ENCODE measurements around the gene CGNL1. TPM values are rescaled to one million over a fixed set of nuclear protein-coding genes. Genes with fewer than 3 reads are reported as not detected.

CGNL1 gene
- total RNA-seq, 1 experiment from 2014 or later: 1.3 TPM

GRCh38 chr15:57386976-57387375 lies 10.7 kb downstream of the CGNL1 start:
- no peak for DNase-seq (ENCODE audit: low read depth)

- no peak for DNase-seq (ENCODE audit: low read depth)
These were observed 11.3 kb downstream of the CGNL1 start for GRCh38 chr15:57387564-57388076.

GRCh38 chr15:57388464-57388863 lies 12.2 kb downstream of the CGNL1 start:
- DNase-seq (ENCODE audit: low read depth): no peak

GRCh38 chr15:57389991-57390390 lies 13.7 kb downstream of the CGNL1 start:
- no peak for DNase-seq (ENCODE audit: low read depth)

GRCh38 chr15:57390583-57390982 lies 14.3 kb downstream of the CGNL1 start:
- DNase-seq (ENCODE audit: low read depth): no peak

GRCh38 chr15:57391537-57391936 lies 15.2 kb downstream of the CGNL1 start:
- DNase-seq (ENCODE audit: low read depth): no peak

- no peak for DNase-seq (ENCODE audit: low read depth)
These were observed 16.8 kb downstream of the CGNL1 start for GRCh38 chr15:57393061-57393460.

- DNase-seq (ENCODE audit: low read depth): peak; percentile 94
These were observed 19.0 kb downstream of the CGNL1 start for GRCh38 chr15:57395292-57395691.

- DNase-seq (ENCODE audit: low read depth): no peak
These were observed 22.0 kb downstream of the CGNL1 start for GRCh38 chr15:57398336-57398735.

GRCh38 chr15:57401546-57401945 lies 25.2 kb downstream of the CGNL1 start:
- DNase-seq (ENCODE audit: low read depth): peak; percentile 69

- DNase-seq (ENCODE audit: low read depth): no peak
These were observed 26.7 kb downstream of the CGNL1 start for GRCh38 chr15:57403017-57403416.

- DNase-seq (ENCODE audit: low read depth): no peak
These were observed 27.4 kb downstream of the CGNL1 start for GRCh38 chr15:57403566-57404325.

GRCh38 chr15:57405133-57405532 lies 28.8 kb downstream of the CGNL1 start:
- DNase-seq (ENCODE audit: low read depth): no peak

GRCh38 chr15:57406062-57406772 lies 29.9 kb downstream of the CGNL1 start:
- no peak for DNase-seq (ENCODE audit: low read depth)

GRCh38 chr15:57410373-57410772 lies 34.1 kb downstream of the CGNL1 start:
- DNase-seq (ENCODE audit: low read depth): no peak

- no peak for DNase-seq (ENCODE audit: low read depth)
These were observed 35.9 kb downstream of the CGNL1 start for GRCh38 chr15:57411945-57412768.

- no peak for DNase-seq (ENCODE audit: low read depth)
These were observed 39.3 kb downstream of the CGNL1 start for GRCh38 chr15:57415602-57416001.

- DNase-seq (ENCODE audit: low read depth): peak; percentile 11
These were observed 42.3 kb downstream of the CGNL1 start for GRCh38 chr15:57418635-57419034.

- DNase-seq (ENCODE audit: low read depth): no peak
These were observed 43.0 kb downstream of the CGNL1 start for GRCh38 chr15:57419335-57419734.

- DNase-seq (ENCODE audit: low read depth): no peak
These were observed 44.8 kb downstream of the CGNL1 start for GRCh38 chr15:57421110-57421509.

- no peak for DNase-seq (ENCODE audit: low read depth)
These were observed 45.2 kb downstream of the CGNL1 start for GRCh38 chr15:57421551-57421950.

GRCh38 chr15:57422113-57422754 lies 45.9 kb downstream of the CGNL1 start:
- peak; percentile 5 for DNase-seq (ENCODE audit: low read depth)
